Karpas-422 (cell line): ENCODE data around the gene CGB5. TPM values are rescaled to one million over a fixed set of nuclear protein-coding genes. Genes with fewer than 3 reads are reported as not detected.
A peak's percentile ranks its signal among the peaks of the same experiment; 100 is the strongest.
"Not testable (repeated sequence)": the region's sequence is repeated elsewhere in the genome, so short reads cannot be mapped to it uniquely, and the experiment has no call there.

Experiments
- DNase-seq: peaks from one replicate; pipeline ENCODE4 v3.0.0-alpha.2; 2015
- H2AFZ ChIP-seq: fragments of 200-600 bp; sonication (generic); 2 replicates; pipeline ENCODE4 v1.6.1; 2014; ENCODE audit warnings: antibody characterized with exemption, low read length, mixed read lengths
- H3K27ac ChIP-seq: fragments of 200-600 bp; sonication (generic); 2 replicates; pipeline ENCODE4 v1.5.1; 2014; ENCODE audit warnings: mild to moderate bottlenecking, low read length, moderate library complexity
- H3K27me3 ChIP-seq: fragments of 200-600 bp; sonication (generic); 2 replicates; pipeline ENCODE4 v1.6.1; 2014; ENCODE audit warnings: low read length, mixed read lengths
- H3K36me3 ChIP-seq: fragments of 200-600 bp; sonication (generic); 2 replicates; pipeline ENCODE4 v1.6.1; 2014; ENCODE audit warnings: low read length, mixed read lengths; ENCODE audit not compliant: insufficient read depth
- H3K4me1 ChIP-seq: fragments of 200-600 bp; sonication (generic); 2 replicates; pipeline ENCODE4 v1.6.1; 2014; ENCODE audit warnings: mild to moderate bottlenecking, low read length, mixed read lengths
- H3K4me2 ChIP-seq: fragments of 200-600 bp; sonication (generic); 2 replicates; pipeline ENCODE4 v1.6.1; 2014; ENCODE audit warnings: low read length, low read depth, mild to moderate bottlenecking; ENCODE audit not compliant: poor library complexity, severe bottlenecking
- H3K4me3 ChIP-seq: fragments of 200-600 bp; sonication (generic); 2 replicates; pipeline ENCODE4 v1.5.1; 2014; ENCODE audit warnings: mild to moderate bottlenecking, antibody characterized with exemption, low read length, mixed read lengths
- H3K79me2 ChIP-seq: fragments of 200-600 bp; sonication (generic); 2 replicates; pipeline ENCODE4 v1.6.1; 2014; ENCODE audit warnings: mild to moderate bottlenecking, low read length, mixed read lengths
- H3K9ac ChIP-seq: fragments of 200-600 bp; sonication (generic); 2 replicates; pipeline ENCODE4 v1.6.0; 2014; ENCODE audit warnings: low read length
- H3K9me2 ChIP-seq: fragments of 200-600 bp; sonication (generic), shearing (Covaris generic); replicated peaks from 2 replicates; pipeline ENCODE4 v1.6.0; 2014; ENCODE audit warnings: mild to moderate bottlenecking, low read length, moderate library complexity; ENCODE audit not compliant: insufficient read depth
- H3K9me3 ChIP-seq: fragments of 300-700, 200-600 bp; sonication (generic); 2 replicates; pipeline ENCODE4 v1.6.1; 2014; ENCODE audit warnings: low read length, mixed read lengths
- H4K20me1 ChIP-seq: fragments of 200-600 bp; sonication (generic); 2 replicates; pipeline ENCODE4 v1.6.1; 2014; ENCODE audit warnings: mild to moderate bottlenecking, antibody characterized with exemption, low read length, low read depth; ENCODE audit not compliant: insufficient read depth
- total RNA-seq: library from RNA; depleted of rRNA; stranded (reverse); fragments of >200 nt; shearing (Covaris generic); gene quantifications from 2 replicates; pipeline ENCODE4 v1.2.3, GENCODE V29; 2014; ENCODE audit warnings: low replicate concordance; rRNA removed

CGB5 gene
- not detected in 2 replicates for total RNA-seq

DNA sequence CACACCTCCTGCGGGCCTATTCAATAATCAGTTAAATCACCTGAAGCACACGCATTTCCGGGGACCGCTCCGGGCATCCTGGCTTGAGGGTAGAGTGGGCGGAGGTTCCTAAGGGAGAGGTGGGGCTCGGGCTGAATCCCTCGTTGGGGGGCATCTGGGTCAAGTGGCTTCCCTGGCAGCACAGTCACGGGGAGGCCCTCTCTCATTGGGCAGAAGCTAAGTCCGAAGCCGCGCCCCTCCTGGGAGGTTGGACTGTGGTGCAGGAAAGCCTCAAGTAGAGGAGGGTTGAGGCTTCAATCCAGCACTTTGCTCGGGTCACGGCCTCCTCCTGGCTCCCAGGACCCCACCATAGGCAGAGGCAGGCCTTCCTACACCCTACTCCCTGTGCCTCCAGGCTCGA, at the start of gene CGB5:
TSS of gene CGB5 (plus strand) at position 301 of the 400 bp plus-strand sequence. CDS start 362 bp downstream, outside the sequence.
- DNase-seq, H3K9ac ChIP-seq, H2AFZ ChIP-seq, H3K79me2 ChIP-seq, H4K20me1 ChIP-seq, H3K36me3 ChIP-seq, H3K9me3 ChIP-seq, H3K4me2 ChIP-seq, H3K4me3 ChIP-seq, H3K4me1 ChIP-seq, H3K27ac ChIP-seq, H3K27me3 ChIP-seq, H3K9me2 ChIP-seq: not testable (repeated sequence)

DNA sequence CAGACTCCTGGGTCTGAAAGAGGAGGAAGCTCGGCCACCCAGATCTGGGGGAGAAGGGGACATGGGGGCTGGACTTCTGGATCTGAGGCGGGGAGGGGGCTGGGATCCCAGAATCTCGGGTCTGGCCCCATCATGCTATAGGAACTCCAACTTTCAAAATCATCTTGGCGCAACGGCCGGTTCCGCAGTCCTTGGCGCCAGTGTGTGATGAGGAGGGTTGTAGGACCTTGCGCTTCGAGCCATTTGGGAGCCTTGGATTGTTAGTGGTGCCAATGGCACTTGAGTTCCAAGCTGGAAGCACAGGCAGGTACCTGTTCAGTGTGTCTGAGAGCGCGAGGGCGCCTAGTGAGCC, 49.6 kb upstream of the CGB5 start:
- H3K9ac ChIP-seq = peak overlapping the region; percentile 87
- DNase-seq = peak; percentile 54
- H3K27me3 ChIP-seq = no peaks in the 10 kb centered on the region
- peak overlapping the region; percentile 84 for H3K4me2 ChIP-seq
- H3K4me3 ChIP-seq = peak overlapping the region; percentile 87
- peaks cover 76% of the 10 kb centered on the region for H3K79me2 ChIP-seq
- H3K9me3 ChIP-seq = no peaks in the 10 kb centered on the region
- peak overlapping the region; percentile 76 for H3K27ac ChIP-seq
- H3K36me3 ChIP-seq = no peaks in the 10 kb centered on the region
- H3K9me2 ChIP-seq = no peaks in the 10 kb centered on the region
- peaks cover 24% of the 10 kb centered on the region for H4K20me1 ChIP-seq
- H2AFZ ChIP-seq = no peak overlapping the region
- peaks cover 23% of the 10 kb centered on the region for H3K4me1 ChIP-seq

GRCh38 chr19:48997972-48998371, 45.7 kb upstream of the CGB5 start:
- Histone ChIP-seq H3K79me2 (peaks cover 55% of the 10 kb centered on the region), H3K9me2 (no peaks in the 10 kb centered on the region), H3K4me1 (peaks cover 11% of the 10 kb centered on the region), H3K27me3 (no peaks in the 10 kb centered on the region), H3K4me2 (no peak overlapping the region), H3K4me3 (no peak overlapping the region), H3K9me3 (no peaks in the 10 kb centered on the region), H3K36me3 (peaks cover 8% of the 10 kb centered on the region; the same call in 1 of the 2 replicates), H2AFZ (no peak overlapping the region), H3K9ac (no peak overlapping the region), H3K27ac (no peak overlapping the region), H4K20me1 (peaks cover 24% of the 10 kb centered on the region)
- DNase-seq = peak; percentile 88

DNA sequence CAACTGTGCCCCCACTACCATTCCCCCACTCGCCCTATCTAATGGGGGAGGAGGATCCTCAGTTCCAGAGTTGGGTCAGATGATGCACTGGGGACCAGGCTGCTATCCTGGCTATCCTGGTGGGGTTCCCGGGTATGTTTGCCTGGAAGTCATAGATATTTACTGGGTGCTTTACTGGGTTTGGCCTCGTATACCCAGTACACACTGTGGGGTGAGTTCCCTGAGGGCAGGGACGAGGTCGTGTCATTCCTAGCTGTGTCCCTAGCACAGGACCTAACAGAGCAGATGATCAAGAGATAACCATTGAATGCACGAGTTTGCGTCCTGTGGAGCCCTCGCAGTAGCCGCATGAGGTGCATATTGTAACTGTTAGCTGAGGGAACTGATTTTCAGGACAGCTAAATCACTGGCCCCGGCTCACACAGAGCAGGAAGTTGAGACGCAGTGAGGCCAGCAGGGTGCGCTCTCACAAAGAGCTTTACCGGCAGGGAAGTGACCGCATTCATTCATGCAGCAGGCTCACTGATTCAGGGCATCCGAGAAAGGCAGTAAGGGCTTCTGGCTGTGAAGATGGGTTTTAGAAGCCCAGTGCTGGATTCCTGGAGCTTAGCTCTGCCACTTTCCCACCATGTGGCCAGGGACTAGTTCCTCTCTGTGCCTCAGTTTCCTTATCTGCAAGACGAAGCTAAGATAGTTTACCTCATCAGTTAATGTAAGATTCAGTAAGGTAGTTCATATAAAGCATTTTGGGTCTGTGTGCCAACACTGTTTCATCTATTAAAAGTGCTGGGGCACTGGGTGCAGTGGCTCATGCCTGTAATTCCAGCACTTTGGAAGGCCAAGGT, 43.9 kb upstream of the CGB5 start:
- Histone ChIP-seq H2AFZ (no peak overlapping the region), H3K9me2 (no peaks in the 10 kb centered on the region), H3K4me3 (no peak overlapping the region), H3K36me3 (peaks cover 23% of the 10 kb centered on the region), H3K27ac (no peak overlapping the region), H3K27me3 (no peaks in the 10 kb centered on the region), H3K4me1 (peaks cover 7% of the 10 kb centered on the region), H3K79me2 (peaks cover 44% of the 10 kb centered on the region), H4K20me1 (peaks cover 19% of the 10 kb centered on the region), H3K9me3 (no peaks in the 10 kb centered on the region), H3K4me2 (no peak overlapping the region), H3K9ac (no peak overlapping the region)
- DNase-seq = peak; percentile 92

DNA sequence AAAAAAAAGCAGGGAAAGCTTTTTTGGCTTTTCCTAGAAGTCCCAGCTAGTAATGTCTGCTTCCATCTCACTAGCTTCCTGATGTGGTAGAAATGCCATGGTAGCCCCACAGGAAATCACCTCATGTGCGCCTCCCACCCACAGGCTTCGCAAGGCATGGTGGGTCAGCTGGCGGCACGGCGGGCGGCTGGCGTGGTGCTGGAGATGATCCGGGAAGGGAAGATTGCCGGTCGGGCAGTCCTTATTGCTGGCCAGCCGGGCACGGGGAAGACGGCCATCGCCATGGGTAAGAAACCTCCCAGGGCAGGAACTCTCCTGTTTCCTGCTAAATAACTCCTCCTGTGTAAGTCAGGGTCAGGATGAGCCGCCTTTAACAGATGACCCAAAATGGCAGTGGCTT, 39.5 kb upstream of the CGB5 start:
- Histone ChIP-seq H4K20me1 (0 out of 2 replicates have a peak, but pooled peaks cover 3% of the 10 kb centered on the region), H3K9me3 (no peaks in the 10 kb centered on the region), H3K4me2 (no peak overlapping the region), H3K27ac (no peak overlapping the region), H3K79me2 (peaks cover 9% of the 10 kb centered on the region; the same call in 1 of the 2 replicates), H3K4me3 (no peak overlapping the region), H3K4me1 (no peaks in the 10 kb centered on the region), H3K27me3 (no peaks in the 10 kb centered on the region), H3K36me3 (peaks cover 39% of the 10 kb centered on the region), H3K9me2 (no peaks in the 10 kb centered on the region), H3K9ac (no peak overlapping the region), H2AFZ (no peak overlapping the region)
- DNase-seq = no peak

DNA sequence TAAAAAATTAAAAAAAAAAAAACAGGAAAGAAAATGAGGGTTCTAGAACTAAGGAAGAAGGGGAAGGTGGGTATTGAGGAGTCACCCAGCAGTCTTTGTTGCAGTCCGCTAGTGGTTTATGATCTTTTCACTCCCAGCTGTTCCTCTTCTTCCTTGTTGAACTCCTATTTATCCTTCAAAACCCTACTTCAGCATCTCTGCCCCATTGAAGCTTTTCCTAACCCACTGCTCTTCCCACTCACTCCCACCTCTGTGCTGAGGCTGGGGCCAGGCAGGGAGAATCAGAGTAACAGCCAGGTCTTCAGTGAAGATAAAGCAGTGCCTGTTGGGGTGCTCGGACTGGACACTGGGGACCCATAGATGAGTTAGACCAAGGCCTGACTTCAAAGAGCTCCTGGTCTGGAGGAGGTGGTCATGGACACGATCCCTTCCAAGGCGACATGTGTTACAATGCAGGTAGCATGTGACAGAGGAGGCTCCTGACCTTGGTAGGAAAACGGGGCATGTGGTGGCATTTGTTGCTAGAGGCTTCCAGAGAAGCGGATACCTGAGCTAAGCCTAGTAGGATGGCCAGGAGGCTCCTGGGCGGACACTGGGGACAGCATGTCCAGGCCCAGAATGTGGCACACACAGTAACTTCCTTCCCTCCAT, 38.6 kb upstream of the CGB5 start:
- Histone ChIP-seq H3K9ac (no peak overlapping the region), H3K36me3 (peaks cover 38% of the 10 kb centered on the region), H3K27me3 (no peaks in the 10 kb centered on the region), H3K9me2 (no peaks in the 10 kb centered on the region), H3K4me1 (no peaks in the 10 kb centered on the region), H3K4me3 (no peak overlapping the region), H4K20me1 (0 out of 2 replicates have a peak, but pooled peaks cover 3% of the 10 kb centered on the region), H3K27ac (no peak overlapping the region), H3K4me2 (no peak overlapping the region), H3K79me2 (peaks cover under 1% of the 10 kb centered on the region; the same call in 1 of the 2 replicates), H3K9me3 (no peaks in the 10 kb centered on the region), H2AFZ (no peak overlapping the region)
- no peak for DNase-seq

GRCh38 chr19:49006905-49007304, 36.7 kb upstream of the CGB5 start:
- H2AFZ ChIP-seq = no peak overlapping the region
- 0 out of 2 replicates have a peak, but pooled peaks cover 3% of the 10 kb centered on the region for H4K20me1 ChIP-seq
- no peaks in the 10 kb centered on the region for H3K9me3 ChIP-seq
- no peak overlapping the region for H3K27ac ChIP-seq
- no peak for DNase-seq
- H3K27me3 ChIP-seq = no peaks in the 10 kb centered on the region
- H3K79me2 ChIP-seq = no peaks in the 10 kb centered on the region; the same call in 1 of the 2 replicates
- no peaks in the 10 kb centered on the region for H3K9me2 ChIP-seq
- H3K9ac ChIP-seq = no peak overlapping the region
- no peak overlapping the region for H3K4me3 ChIP-seq
- peaks cover 38% of the 10 kb centered on the region for H3K36me3 ChIP-seq
- no peaks in the 10 kb centered on the region for H3K4me1 ChIP-seq
- no peak overlapping the region for H3K4me2 ChIP-seq

DNA sequence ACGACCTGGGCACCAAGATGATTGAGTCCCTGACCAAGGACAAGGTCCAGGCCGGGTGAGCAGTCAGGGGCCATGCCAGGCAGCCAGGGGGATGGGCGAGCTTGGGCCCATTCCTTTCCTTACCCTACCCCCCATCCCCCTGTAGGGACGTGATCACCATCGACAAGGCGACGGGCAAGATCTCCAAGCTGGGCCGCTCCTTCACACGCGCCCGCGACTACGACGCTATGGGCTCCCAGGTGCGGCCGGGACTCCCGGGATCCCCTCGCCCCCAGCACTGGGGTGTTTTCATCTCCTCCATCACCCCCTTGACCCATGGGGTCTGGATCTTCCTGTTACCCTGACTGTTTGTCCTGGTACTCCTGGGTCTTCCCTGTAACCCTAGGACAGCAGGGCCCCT, 33.8 kb upstream of the CGB5 start:
- Histone ChIP-seq H3K27ac (no peak overlapping the region), H2AFZ (no peak overlapping the region), H3K9me2 (no peaks in the 10 kb centered on the region), H4K20me1 (0 out of 2 replicates have a peak, but pooled peaks cover 8% of the 10 kb centered on the region), H3K36me3 (peaks cover 25% of the 10 kb centered on the region), H3K4me3 (no peak overlapping the region), H3K9ac (no peak overlapping the region), H3K4me2 (no peak overlapping the region), H3K79me2 (no peaks in the 10 kb centered on the region), H3K27me3 (no peaks in the 10 kb centered on the region), H3K9me3 (no peaks in the 10 kb centered on the region), H3K4me1 (no peaks in the 10 kb centered on the region)
- no peak for DNase-seq
